Ovary (tissue), 10 donors: Measurements from ENCODE around the gene NBPF6. TPM values are rescaled to one million over a fixed set of nuclear protein-coding genes. Genes with fewer than 3 reads are reported as not detected.
"Not testable (repeated sequence)": the region's sequence is repeated elsewhere in the genome, so short reads cannot be mapped to it uniquely, and the experiment has no call there.

Source experiments
- DNase-seq, 5 donors: peaks; one replicate each; pipeline ENCODE4 v3.0.0-alpha.2; 2019 to 2020
- H3K27ac ChIP-seq, 2 donors: fragments of 200-600 bp; one replicate each; pipeline versions ENCODE4 v1.5.1 to v1.8.0; 2019 to 2022
- H3K27me3 ChIP-seq: fragments of 200-600 bp; one replicate; pipeline ENCODE4 v1.8.0; 2022
- H3K36me3 ChIP-seq: fragments of 200-600 bp; sonication (generic); one replicate; pipeline ENCODE4 v1.5.1; 2019
- H3K4me1 ChIP-seq: one replicate; pipeline ENCODE4 v1.8.1; 2013; ENCODE audit warnings: mild to moderate bottlenecking, moderate library complexity; ENCODE audit not compliant: insufficient read depth
- H3K4me3 ChIP-seq: fragments of 200-600 bp; sonication (generic); one replicate; pipeline ENCODE4 v1.5.1; 2017
- H3K9me3 ChIP-seq, 2 donors: fragments of 200-600 bp in 1 of 2; sonication (generic) in 1 of 2; one replicate each; pipeline versions ENCODE4 v1.5.1 to v1.8.1; 2013 to 2019; ENCODE audit warnings: mild to moderate bottlenecking in 1 of 2, moderate library complexity in 1 of 2
- WGBS, 3 donors: extraction: QIAGEN DNeasy Blood & Tissue Kit in 1 of 3; methylation state at CpG; one replicate each; pipeline versions ENCODE4 v1.1.5 to v1.1.7; 2013 to 2017; 5-methylcytosine and 5-hydroxymethylcytosine counted together
- intact Hi-C, 4 donors: fragments of 100-400 bp; cut with DNase I; formaldehyde crosslinking; loops; one replicate each; pipeline versions ENCODE4 v1.11.0 to v1.15.1; 2022 to 2023
- long read RNA-seq, 3 donors: library from polyadenylated mRNA in 2 of 3; unstranded in 2 of 3; transcript quantifications; one replicate each; pipeline ENCODE4 v2.0.0 and lab custom pipeline, GENCODE V29; 2021 to 2026
- polyA plus RNA-seq, 2 donors: library from polyadenylated mRNA; stranded (reverse); fragments of 200-250 nt in 1 of 2; fragments of 350-450 nt in 1 of 2; fragmentation: Illumina TruSeq in 1 of 2; extraction: RNeasy Lipid Tissue Mini Kit (QIAGEN cat#74804) in 1 of 2; gene quantifications; one replicate each; pipeline ENCODE4 v1.2.3, GENCODE V29; 2013 to 2014
- total RNA-seq, 7 donors: library from RNA; depleted of rRNA in 2 of 7; stranded (reverse); fragments of >200 nt in 2 of 7; fragmentation: NEBNext Ultra II Directional in 3 of 7; extraction: Animal tissue kit (Norgen Biotek cat#: 25700) in 3 of 7; gene quantifications; one replicate each; pipeline versions ENCODE4 v1.1.0 to v1.2.4, GENCODE V29; 2016 to 2023
- donor health status: DM: no; HTN: no; CAD: no; lungs with moderate emphysema.
- donor health status: DM: no; HTN: no; CAD: no.
- donor health status: Bipolar disorder and iron deficiency.
- donor health status: DM: yes; HTN: yes; CAD: no.
- donor health status: DM: no; HTN: no; CAD: no.
- donor health status: DM: yes; HTN: yes; CAD: no.

The NBPF6 gene
- total RNA-seq (under 1 TPM in 1 of 7 donors, not detected in 6; 0.36 TPM), polyA plus RNA-seq (not detected)
- long read RNA-seq, donor 1: 0 reads
- long read RNA-seq, donor 2: 0 reads
- long read RNA-seq, donor 3: 0 reads

DNA sequence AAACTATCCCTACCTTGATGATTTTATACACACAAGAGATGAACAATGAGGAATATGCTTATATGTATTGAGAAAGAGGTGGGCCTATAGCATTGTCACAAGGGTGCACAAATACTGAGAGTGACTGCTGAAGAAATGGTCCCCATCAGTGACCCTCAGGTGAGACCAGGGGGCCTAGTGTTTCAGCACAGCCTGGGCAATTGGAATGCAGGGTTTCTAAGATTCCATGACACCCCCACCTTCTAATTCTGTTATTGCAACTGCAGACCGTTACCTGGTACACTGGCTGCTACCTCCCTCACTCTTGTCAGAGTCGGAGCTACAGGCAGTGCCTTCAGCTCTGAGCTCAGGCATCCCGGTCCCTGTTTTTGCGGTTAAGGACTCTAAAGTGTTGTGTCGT is at the start of gene NBPF6:
TSS of gene NBPF6 (plus strand) at position 301 of the 400 bp plus-strand sequence. CDS start 259 bp downstream, outside the sequence.
- DNase-seq, H3K36me3 ChIP-seq, H3K27ac ChIP-seq, H3K27me3 ChIP-seq, intact Hi-C loops, H3K4me1 ChIP-seq, H3K4me3 ChIP-seq, H3K9me3 ChIP-seq: not testable (repeated sequence)
- 83 to 100% (median 90%) methylated on average over 1 to 2 of the region's 5 CpGs for whole genome bisulfite sequencing, 3 donors

DNA sequence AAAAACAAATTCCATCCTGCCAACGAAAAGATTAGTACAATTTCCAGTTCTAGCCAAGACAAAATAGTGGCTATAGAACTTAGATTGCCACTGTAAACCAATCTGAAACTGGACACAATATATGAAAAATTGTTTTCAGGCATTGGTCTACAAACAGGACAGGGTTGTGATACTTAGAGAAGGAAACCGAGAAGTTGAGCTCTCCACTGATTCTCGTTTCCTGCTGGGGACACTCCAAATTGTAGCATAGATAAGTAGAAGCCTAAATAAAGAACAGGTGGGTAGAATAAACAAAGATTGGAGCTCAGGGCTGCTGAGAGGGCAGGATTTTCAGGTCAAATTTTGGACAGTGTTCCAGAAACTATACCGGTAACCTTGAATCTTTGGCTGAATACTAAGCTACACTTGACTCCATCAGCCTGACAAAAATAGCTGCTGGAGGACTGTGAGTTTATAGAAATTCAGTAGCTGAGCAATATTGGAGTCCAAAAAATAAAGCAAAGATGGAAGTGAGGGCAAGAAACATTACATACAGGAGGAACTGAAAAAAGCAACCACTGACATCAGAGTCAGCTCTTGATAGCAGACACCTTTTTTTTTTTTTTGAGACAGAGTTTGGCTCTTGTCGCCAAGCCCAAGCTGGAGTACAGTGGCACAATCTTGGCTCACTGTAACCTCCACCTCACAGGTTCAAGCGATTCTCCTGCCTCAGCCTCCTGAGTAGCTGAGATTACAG is 38.9 kb upstream of the NBPF6 start:
- H3K27ac ChIP-seq, H3K9me3 ChIP-seq, H3K4me1 ChIP-seq, H3K36me3 ChIP-seq, intact Hi-C loops, H3K27me3 ChIP-seq, DNase-seq, H3K4me3 ChIP-seq: not testable (repeated sequence)
- WGBS, 3 donors: no CpG with 5 or more reads among the region's 6 CpGs

DNA sequence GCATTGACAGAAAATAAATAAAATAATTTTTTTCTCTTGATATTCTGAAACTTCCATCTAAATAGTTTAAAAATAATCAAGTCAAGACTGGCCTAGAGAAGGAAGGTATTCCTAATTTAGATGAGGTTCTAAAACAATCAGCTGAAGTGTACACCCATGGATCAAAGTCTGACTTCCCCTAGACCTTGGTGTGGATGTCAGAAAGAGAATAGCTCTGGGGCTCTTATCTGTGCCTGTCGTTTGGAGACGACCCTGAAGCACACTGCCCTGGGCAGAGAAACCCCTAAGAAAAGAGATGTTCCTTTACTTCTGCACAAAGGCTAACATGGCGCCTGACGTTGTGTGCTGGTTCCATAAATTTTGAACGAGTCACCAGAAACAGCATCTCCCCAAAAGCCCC is 30.0 kb upstream of the NBPF6 start:
- H3K27me3 ChIP-seq, DNase-seq, H3K27ac ChIP-seq, H3K4me3 ChIP-seq, H3K9me3 ChIP-seq, H3K36me3 ChIP-seq, H3K4me1 ChIP-seq, intact Hi-C loops: not testable (repeated sequence)
- WGBS, 3 donors: no CpG with 5 or more reads among the region's 5 CpGs

GRCh38 chr1:108421061-108421916 is 28.9 kb upstream of the NBPF6 start:
- intact Hi-C loops, H3K4me1 ChIP-seq, DNase-seq, H3K36me3 ChIP-seq, H3K9me3 ChIP-seq, H3K27me3 ChIP-seq, H3K27ac ChIP-seq, H3K4me3 ChIP-seq: not testable (repeated sequence)
- no CpG with 5 or more reads among the region's 61 CpGs for WGBS, 3 donors

GRCh38 chr1:108426877-108427276 is 23.3 kb upstream of the NBPF6 start:
- intact Hi-C loops, H3K4me3 ChIP-seq, DNase-seq, H3K9me3 ChIP-seq, H3K27ac ChIP-seq, H3K27me3 ChIP-seq, H3K4me1 ChIP-seq, H3K36me3 ChIP-seq: not testable (repeated sequence)
- WGBS, 3 donors: no CpG with 5 or more reads among the region's 1 CpG

DNA sequence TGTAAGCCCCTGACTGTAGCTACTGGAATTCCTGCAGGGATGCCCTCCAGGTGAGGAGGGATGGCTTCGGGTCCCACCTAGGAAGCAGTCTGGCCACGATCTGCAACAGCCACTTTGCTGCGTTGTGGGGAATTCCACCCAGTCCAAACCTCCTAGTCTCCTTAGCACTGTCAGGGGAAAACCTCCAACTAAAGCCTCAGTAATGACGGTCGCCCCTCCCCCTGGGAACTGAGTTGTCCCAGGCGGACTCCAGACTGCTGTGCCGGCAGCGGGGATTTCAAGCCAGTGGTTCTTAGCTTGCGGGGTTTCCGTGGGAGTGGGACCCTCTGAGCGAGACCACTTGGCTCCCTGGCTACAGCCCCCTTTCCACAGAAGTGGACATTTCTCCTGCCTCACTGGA is 18.1 kb upstream of the NBPF6 start:
- H3K27ac ChIP-seq, intact Hi-C loops: not testable (repeated sequence)
- WGBS, 3 donors: no CpG with 5 or more reads among the region's 11 CpGs

GRCh38 chr1:108433404-108433803 is 16.7 kb upstream of the NBPF6 start:
- intact Hi-C loops, H3K4me1 ChIP-seq, H3K36me3 ChIP-seq, H3K27me3 ChIP-seq, H3K9me3 ChIP-seq, DNase-seq, H3K4me3 ChIP-seq, H3K27ac ChIP-seq: not testable (repeated sequence)
- WGBS, 3 donors: no CpG with 5 or more reads among the region's 3 CpGs

More for the DNA sequence above, 18.1 kb upstream of the NBPF6 start:
- not testable (repeated sequence) for H3K27me3 ChIP-seq, H3K4me3 ChIP-seq, H3K4me1 ChIP-seq, H3K9me3 ChIP-seq, H3K36me3 ChIP-seq, DNase-seq

DNA sequence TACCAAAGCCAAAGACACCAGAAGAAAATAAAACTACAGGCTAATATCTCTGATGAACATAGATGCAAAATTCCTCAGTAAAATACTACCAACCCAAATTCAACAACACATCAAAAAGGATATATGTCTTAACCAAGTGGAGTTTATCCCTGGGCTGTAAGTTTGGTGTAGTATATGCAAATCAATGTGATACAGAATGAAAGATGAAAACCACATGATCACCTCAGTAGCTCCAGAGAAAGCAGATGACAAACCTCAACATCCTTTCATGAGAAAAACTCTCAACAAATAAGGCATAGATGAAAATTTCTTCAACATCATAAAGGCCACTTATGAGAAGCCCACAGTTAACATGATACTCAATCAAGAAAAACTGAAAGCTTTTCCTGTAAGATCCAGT is 11.6 kb upstream of the NBPF6 start:
- H3K9me3 ChIP-seq, H3K36me3 ChIP-seq, H3K4me3 ChIP-seq, DNase-seq, H3K4me1 ChIP-seq, H3K27ac ChIP-seq, H3K27me3 ChIP-seq, intact Hi-C loops: not testable (repeated sequence)

DNA sequence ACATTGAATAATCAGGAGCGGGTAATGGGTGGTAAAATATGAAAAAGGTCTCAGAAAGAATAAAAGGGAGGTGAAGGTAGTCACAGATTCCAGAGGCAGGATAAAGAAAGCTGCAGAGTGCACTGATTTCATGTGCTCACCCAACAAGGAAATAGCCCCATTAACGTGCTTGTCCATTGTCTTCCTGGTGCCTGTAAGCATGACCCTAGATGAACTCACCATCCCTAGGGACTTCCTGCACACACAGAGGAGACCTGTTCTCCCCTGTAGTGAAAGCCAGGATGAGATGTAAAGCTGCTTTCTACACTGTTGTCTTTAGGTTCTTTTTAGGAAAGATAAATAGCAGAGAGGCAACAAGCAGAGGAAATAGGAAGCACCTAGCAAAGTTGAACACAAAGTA is 4.4 kb downstream of the NBPF6 start:
- H3K4me1 ChIP-seq, H3K27me3 ChIP-seq, H3K36me3 ChIP-seq, DNase-seq, intact Hi-C loops, H3K27ac ChIP-seq, H3K4me3 ChIP-seq, H3K9me3 ChIP-seq: not testable (repeated sequence)
- WGBS, 3 donors: no CpG with 5 or more reads among the region's 2 CpGs

- H3K27ac ChIP-seq, H3K36me3 ChIP-seq, DNase-seq, H3K9me3 ChIP-seq, H3K4me1 ChIP-seq, H3K4me3 ChIP-seq, intact Hi-C loops, H3K27me3 ChIP-seq: not testable (repeated sequence)
- no CpG with 5 or more reads among the region's 2 CpGs for WGBS, 3 donors
These were observed 8.5 kb downstream of the NBPF6 start for GRCh38 chr1:108458661-108459060.

DNA sequence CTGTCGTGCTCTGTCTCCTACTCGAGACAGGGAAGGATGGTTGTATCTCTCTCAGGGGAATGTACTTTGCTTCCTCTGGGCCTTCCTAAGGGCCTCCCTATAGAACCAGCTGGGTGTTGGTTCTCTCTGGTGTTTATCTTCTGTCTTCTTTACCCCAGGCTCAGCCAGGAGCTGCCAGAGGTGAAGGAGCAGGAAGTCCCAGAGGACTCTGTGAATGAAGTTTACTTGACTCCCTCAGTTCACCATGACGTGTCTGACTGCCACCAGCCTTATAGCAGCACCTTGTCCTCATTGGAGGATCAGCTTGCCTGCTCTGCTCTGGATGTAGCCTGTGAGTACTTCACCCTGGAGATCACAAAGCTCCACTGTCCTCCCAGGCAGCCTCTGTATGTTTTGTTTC is 11.6 kb downstream of the NBPF6 start:
- H3K4me1 ChIP-seq, H3K36me3 ChIP-seq, H3K9me3 ChIP-seq, intact Hi-C loops, DNase-seq, H3K27me3 ChIP-seq, H3K4me3 ChIP-seq, H3K27ac ChIP-seq: not testable (repeated sequence)
- no CpG with 5 or more reads among the region's 3 CpGs for WGBS, 3 donors

- WGBS, 3 donors: no CpG with 5 or more reads among the region's 3 CpGs
These were observed 13.8 kb downstream of the NBPF6 start for GRCh38 chr1:108463962-108464361.

More at GRCh38 chr1:108463962-108464361, 13.8 kb downstream of the NBPF6 start:
- DNase-seq, H3K27ac ChIP-seq, intact Hi-C loops, H3K27me3 ChIP-seq, H3K4me3 ChIP-seq, H3K36me3 ChIP-seq, H3K4me1 ChIP-seq, H3K9me3 ChIP-seq: not testable (repeated sequence)
